Caki2 (cell line): ENCODE data around the gene ACOXL. TPM values are rescaled to one million over a fixed set of nuclear protein-coding genes. Genes with fewer than 3 reads are reported as not detected.
A peak's percentile ranks its signal among the peaks of the same experiment; 100 is the strongest.
"Not testable (repeated sequence)": the region's sequence is repeated elsewhere in the genome, so short reads cannot be mapped to it uniquely, and the experiment has no call there.

Experiments used
- DNase-seq: peaks from one replicate; pipeline ENCODE4 v3.0.0-alpha.2; 2015; ENCODE audit warnings: low read depth
- in situ Hi-C: cut with HindIII; loops from 2 replicates; pipeline ENCODE4 v1.10.0; 2016; ENCODE audit warnings: low sequenced_read_pairs, low pct_unique_long_range_greater_than_20kb, mixed read lengths
- total RNA-seq: library from RNA; depleted of rRNA; stranded (reverse); fragments of >200 nt; shearing (Covaris generic); gene quantifications from 2 replicates; pipeline ENCODE4 v1.2.3, GENCODE V29; 2014; ENCODE audit warnings: low replicate concordance

ACOXL gene
- total RNA-seq, 1 experiment from 2014 or later: not detected

DNA sequence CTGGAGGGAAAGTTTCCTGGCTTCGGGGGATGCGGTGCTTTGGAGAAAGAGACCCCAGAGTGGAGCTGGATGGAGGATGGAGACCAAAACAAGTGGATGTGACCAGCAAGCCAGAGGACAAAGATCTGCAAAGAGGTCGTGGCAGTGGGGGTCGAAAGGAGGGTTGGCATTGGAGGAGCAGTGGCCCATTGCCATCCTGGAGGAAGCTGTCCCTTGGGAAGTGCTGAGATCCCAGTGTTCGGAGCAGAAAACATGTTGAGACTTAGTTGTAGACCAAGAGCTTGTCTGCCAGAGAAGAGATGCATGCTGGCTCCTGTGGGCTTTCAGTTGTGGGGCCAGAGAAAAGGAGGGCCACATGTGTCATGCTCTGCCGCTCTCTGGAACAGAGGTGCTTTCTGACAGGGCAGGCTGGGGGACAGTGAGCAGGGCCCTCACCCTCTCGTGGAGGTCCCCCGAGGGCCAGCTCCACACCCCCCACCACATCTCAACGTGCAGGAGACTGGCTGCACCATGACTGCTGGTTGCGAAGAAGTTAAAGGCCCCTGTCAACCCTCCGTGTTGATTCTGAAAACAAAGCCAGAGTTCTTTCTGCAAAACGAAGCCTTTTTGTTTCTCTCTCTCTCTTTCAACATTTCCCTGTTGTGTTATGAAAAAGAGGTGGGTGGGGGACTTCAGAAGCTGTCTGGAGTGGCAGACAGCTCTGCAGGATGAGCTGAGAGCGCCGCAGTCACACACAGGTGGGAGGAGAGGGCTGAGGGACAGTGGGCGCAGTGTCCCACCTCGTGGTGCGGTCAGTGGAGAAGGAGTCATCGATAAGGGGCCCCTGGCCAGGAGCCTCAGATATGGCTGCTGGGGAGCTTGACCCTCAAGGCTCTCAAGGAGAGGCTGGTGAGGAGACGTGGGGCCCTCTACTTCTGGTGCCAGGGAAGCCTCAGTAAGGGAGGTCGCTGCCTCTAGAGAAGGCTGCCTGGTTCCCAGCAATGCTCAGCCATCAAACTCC is 310.7 kb downstream of the ACOXL start:
- in situ Hi-C loops: no loop called here
- no peak for DNase-seq

- no peak for DNase-seq
- in situ Hi-C loops: no loop called here
These were observed 311.7 kb downstream of the ACOXL start for GRCh38 chr2:111044066-111044465.

DNA sequence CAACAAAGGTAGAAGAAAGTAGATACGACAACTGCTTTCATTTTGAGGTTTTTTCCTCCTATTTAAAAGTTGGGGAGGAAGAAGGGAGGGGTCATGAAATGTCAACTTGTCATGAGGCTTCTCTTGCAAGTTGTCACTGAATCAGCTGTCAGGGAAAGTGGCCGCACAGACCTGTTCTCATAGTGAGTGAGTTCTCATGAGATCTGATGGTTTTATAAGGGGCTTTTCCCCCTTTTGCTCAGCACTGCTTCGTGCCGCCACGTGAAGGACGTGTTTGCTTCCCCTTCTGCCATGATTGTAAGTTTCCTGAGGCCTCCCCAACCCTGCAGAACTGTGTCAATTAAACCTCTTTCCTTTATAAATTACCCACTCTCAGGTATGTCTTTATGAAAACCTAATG is 312.9 kb downstream of the ACOXL start:
- in situ Hi-C loops: not testable (repeated sequence)

DNA sequence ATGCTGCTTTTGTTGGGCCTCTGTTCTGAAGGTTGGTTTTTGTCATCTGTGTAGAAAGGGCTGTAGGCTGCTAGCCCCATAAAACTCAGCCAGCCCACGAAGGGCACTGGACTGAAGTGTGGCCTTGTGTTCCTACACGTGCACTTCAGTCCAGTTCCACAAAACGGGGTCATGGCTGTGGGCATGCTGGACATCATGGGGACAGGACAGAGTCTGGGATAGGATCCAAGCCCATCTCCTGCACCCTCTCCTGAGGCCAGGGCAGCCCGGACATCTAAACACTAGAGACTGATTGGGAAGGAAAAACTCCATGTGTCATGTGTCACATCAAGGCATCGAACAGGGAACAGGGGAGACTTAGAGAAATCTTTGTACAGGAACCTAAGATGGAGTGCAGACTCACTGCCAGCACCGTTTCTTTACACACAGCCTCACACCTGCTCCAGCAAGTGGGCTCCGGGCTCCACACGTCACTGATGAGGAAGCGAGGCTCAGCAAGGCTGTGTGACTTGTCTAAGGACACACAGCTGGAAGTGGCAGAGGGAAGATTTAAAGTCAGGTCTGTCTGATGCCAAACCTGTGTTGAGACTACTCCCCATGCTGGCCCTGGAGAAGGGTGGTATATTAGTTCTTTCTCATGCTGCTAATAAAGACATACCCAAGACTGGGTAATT is 313.5 kb downstream of the ACOXL start:
- DNase-seq: no peak
- in situ Hi-C loops: no loop called here

More for the DNA sequence above, 312.9 kb downstream of the ACOXL start:
- DNase-seq: not testable (repeated sequence)

DNA sequence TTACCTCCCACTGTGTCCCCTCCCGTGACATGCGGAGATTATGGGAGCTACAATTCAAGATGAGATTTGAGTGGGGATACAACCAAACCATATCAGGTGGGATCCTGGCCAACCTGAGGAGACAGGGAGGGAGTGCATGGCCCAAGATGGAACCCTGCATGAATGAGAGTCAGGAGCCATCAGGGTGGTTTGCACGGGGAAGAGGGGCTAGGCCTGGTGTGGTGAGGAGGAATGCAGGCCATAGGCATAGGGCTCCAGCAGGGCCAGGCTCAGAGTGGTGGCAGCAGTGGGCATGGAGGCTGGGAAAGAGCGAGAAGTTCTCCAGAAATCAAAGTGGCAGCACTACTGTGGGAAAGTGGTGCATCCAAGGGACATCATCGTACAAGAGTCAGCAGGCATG is 314.3 kb downstream of the ACOXL start:
- in situ Hi-C loops: no loop called here
- no peak for DNase-seq

DNA sequence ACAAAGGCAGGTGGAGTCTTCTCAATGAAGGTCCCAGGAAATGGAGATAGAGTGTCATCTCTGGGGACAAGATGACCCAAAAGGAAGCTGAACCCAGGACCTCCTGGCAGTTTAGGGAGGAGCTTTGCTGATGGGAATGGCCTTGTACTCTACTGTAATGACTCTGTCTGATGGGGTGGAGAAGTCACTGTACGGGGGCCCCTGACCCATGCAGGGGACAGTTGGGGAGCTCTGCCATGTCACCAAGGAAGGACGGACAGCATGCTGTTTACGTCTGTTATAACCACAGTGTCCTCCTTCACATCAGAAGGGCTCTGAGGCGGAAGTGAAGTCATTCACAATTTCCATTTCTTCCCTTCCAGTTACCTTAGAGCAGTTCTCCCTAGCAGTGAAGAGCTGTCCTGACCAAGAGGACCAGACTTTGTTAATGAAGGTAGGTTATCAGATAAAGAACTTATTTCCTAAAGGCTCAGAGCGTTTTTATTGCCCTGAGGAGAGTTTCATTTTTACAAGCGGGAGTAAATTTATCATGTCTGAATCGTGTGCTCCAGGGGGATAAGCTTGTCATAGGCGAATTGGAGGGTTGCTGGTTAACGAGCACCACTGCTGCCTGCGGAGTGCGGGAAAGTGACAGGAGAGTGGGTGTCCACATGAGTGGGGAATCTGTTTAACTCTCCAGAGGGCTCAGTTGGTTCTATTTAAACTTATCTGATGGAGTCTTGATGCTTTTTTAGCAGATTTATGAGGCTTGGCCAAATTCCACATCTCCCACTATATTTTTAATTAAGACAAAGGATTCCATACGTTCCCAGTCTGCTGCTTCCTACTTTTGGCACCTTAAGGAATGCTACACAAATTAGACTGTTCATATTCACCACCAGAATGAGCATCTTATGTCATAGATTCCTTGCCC is 316.7 kb downstream of the ACOXL start:
- in situ Hi-C loops: no loop called here
- no peak for DNase-seq

GRCh38 chr2:111049792-111050640 is 317.6 kb downstream of the ACOXL start:
- in situ Hi-C loops: no loop called here
- peak; percentile 36 for DNase-seq

DNA sequence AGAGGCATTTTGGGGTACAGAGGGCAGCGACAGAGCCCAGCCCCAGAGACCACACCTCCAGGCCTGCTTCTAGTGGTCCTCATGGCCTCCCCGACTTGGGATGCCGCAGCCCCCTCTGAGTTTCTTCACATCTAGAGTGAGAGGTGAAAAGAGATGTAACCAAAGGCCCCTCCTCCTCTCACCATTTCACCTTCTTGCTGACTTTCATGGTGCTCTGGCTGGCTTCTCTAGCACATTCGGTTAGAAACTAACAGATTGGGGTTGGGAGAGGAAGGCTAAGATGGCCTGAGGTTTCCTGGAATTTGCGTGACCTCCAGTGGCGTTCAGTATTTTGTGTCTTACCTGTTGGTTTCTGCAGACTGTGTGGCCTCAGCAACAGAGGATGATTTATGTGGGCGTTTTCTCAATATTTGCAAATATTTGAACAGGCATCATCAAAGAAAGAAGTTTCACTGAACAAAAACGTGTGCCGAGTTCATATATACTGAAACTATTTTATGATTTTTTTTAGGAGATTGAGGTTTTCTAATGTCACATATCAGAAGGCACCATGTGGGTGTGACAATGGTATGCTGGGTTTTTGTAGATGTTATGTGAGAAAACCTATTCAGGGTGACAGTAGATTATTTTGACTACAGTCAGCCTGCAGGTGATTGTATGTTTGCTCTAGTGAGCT is 318.5 kb downstream of the ACOXL start:
- in situ Hi-C loops: no loop called here
- no peak for DNase-seq

DNA sequence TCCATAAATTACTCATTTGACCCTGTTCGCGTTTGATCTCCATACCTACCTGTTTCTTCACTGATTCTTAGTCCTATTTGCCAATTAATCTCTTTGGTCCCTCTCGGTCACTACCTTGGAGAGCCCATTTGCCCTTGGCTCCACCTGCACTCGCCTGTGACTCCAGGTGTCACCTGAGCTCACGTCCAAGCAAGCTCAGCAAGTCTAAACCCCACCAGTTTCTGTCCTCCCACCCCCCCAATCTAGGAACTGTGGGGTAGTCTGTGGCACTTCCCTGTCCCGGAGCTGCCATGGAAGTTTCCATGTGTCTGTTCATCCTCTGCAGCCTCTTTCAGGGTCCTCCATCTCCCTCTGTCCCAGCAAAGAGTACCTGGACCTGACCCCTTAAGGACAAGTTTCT is 320.2 kb downstream of the ACOXL start:
- in situ Hi-C loops: no loop called here
- no peak for DNase-seq

DNA sequence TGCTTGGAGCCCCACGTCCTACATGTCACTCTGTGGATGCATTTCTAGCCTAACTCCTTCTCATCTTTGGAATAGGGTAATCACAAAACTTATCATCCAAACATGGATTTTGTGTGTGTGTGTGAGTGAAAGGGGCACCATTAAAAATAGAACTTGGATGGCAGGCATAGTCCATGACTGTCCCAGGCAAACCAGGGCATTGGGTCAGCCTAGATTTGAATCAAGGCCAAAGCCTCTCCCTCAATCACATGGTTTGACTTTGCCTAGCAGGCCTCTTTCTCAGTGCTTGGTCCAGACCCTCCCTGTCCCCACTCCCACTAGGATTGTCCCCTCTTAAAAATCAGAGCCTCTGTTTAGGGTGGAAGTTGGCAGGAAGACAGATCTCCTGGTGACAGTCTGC is 320.9 kb downstream of the ACOXL start:
- in situ Hi-C loops: no loop called here
- no peak for DNase-seq

GRCh38 chr2:111053825-111054515 is 321.6 kb downstream of the ACOXL start:
- in situ Hi-C loops: no loop called here
- no peak for DNase-seq

- DNase-seq: peak; percentile 96
- in situ Hi-C loops: no loop called here
These were observed 322.7 kb downstream of the ACOXL start for GRCh38 chr2:111054791-111055691.

DNA sequence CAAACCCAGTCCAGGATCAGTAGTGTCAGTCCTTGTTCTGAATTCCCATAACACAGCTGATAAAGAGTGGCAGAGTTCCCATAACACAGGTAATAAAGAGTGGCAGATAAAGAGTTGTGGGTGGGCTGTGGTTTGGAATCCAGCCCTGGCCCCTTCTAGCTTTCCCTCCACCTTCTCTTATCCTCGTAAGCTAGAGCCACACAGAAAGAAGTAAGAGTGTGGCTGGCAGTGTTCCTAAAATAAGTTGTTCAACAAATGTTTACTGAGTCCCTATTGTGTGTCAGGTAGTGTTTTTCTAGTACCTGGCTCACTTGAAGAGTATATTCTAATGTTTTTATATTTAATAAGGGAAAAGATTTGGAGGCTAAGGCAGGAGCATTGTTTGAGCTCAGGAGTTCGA is 323.4 kb downstream of the ACOXL start:
- in situ Hi-C loops: no loop called here
- no peak for DNase-seq

DNA sequence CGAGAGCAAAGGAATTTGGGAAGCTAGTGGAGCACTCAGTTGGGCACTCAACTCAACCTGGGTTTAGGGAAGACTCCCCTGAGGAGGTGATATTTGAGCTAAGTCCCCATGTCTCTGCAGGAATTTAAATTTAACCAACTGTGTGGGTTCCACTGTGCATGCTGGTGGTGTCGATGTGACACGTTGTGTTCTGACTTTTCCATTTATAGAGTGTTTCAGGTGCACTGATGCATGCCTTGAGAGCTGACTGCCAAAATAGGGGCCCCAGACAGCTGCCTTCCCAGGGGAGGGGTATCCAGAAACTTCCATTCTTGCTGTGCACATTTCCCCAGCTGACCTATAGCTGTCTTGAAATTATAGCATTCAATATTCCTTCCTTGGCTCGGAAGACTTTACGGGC is 324.7 kb downstream of the ACOXL start:
- in situ Hi-C loops: no loop called here
- DNase-seq: no peak

GRCh38 chr2:111057721-111058120 is 325.3 kb downstream of the ACOXL start:
- DNase-seq: no peak
- in situ Hi-C loops: no loop called here

DNA sequence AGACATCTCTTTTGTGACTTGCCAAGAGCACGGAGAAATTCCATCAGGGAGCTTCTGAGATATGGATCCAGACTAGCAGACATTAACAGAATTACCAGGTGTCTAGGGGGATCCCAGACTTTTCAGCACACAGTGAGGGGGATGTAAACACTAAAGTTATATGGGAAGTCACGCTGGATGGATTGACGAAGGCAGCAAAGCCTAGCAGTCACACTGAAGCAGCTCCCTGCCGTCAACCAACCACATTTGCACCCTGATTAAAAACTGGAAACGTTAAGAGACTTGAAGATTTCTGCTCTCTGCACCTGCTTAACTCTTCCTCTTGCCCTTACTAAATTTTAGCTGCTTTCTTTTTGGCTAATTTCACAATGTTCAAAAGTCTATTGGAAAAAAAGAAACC is 325.9 kb downstream of the ACOXL start:
- no peak for DNase-seq
- in situ Hi-C loops: no loop called here
